Activated naive CD4-positive, alpha-beta T cell treated with anti-CD3 and anti-CD28 coated beads, Interleukin-2, amount 50 U/mL, for 16 hours (primary cell): ENCODE data around the gene TNS1.

Experiments
- DNase-seq: peaks from one replicate; pipeline ENCODE4 v3.0.0-alpha.2; 2020

The TNS1 gene

GRCh38 chr2:217804791-217805667 lies 197.8 kb downstream of the TNS1 start:
- DNase-seq, result no peak

- no peak for DNase-seq
Measured at GRCh38 chr2:217804338-217804737, 198.5 kb downstream of the TNS1 start.

GRCh38 chr2:217803653-217803960 lies 199.2 kb downstream of the TNS1 start:
- no peak for DNase-seq

GRCh38 chr2:217802876-217803652 lies 199.7 kb downstream of the TNS1 start:
- no peak for DNase-seq

- no peak for DNase-seq
Measured at GRCh38 chr2:217802266-217802665, 200.5 kb downstream of the TNS1 start.

- DNase-seq, result no peak
Measured at GRCh38 chr2:217801711-217802110, 201.1 kb downstream of the TNS1 start.

GRCh38 chr2:217801115-217801531 lies 201.7 kb downstream of the TNS1 start:
- no peak for DNase-seq

- no peak for DNase-seq
Measured at GRCh38 chr2:217800433-217801114, 202.2 kb downstream of the TNS1 start.

- no peak for DNase-seq
Measured at GRCh38 chr2:217799563-217800432, 203.0 kb downstream of the TNS1 start.

GRCh38 chr2:217798743-217799562 lies 203.8 kb downstream of the TNS1 start:
- DNase-seq, result no peak

GRCh38 chr2:217798191-217798590 lies 204.6 kb downstream of the TNS1 start:
- no peak for DNase-seq

- no peak for DNase-seq
Measured at GRCh38 chr2:217797661-217798069, 205.1 kb downstream of the TNS1 start.

- DNase-seq, result no peak
Measured at GRCh38 chr2:217797165-217797564, 205.6 kb downstream of the TNS1 start.

GRCh38 chr2:217795706-217796465 lies 206.9 kb downstream of the TNS1 start:
- DNase-seq, result no peak

GRCh38 chr2:217795067-217795466 lies 207.7 kb downstream of the TNS1 start:
- no peak for DNase-seq

- no peak for DNase-seq
Measured at GRCh38 chr2:217794133-217794986, 208.4 kb downstream of the TNS1 start.

- no peak for DNase-seq
Measured at GRCh38 chr2:217793566-217794132, 209.1 kb downstream of the TNS1 start.

GRCh38 chr2:217792626-217793527 lies 209.9 kb downstream of the TNS1 start:
- no peak for DNase-seq
